H1 (cell line): ENCODE results near the gene LEMD1. TPM values are rescaled to one million over a fixed set of nuclear protein-coding genes. Genes with fewer than 3 reads are reported as not detected.
A peak's percentile ranks its signal among the peaks of the same experiment; 100 is the strongest.

ENCODE experiments used
- CTCF ChIA-PET: fragments of 300-600 bp; sonication (Branson Sonifier 250); formaldehyde crosslinking; loops from one replicate; lab custom pipeline; 2021; ENCODE audit not compliant: partially characterized antibody; lab: Charles Lee
- POLR2A ChIA-PET: fragments of 300-600 bp; sonication (Branson Sonifier 250); formaldehyde crosslinking; loops from one replicate; lab custom pipeline; 2021; ENCODE audit warnings: inconsistent platforms; ENCODE audit not compliant: partially characterized antibody; lab: Charles Lee
- DNase-seq, 2 experiments: peaks; one replicate each; pipeline versions ENCODE4 v3.0.0 to v3.0.0-alpha.2; 2010 to 2022; ENCODE audit warnings: low spot score in 2 of 2, low read depth in 1 of 2, mixed read lengths in 1 of 2
- FAIRE-seq: peaks from 2 replicates; lab custom pipeline; 2011; peaks lifted over from hg19 to GRCh38; lab: Jason Lieb, UNC
- H2AFZ ChIP-seq: 2 replicates; pipeline ENCODE4 v1.8.1; 2012; ENCODE audit warnings: low read length, inconsistent platforms
- H2AK5ac ChIP-seq: 2 replicates; pipeline ENCODE4 v1.6.1; 2013; ENCODE audit warnings: low read depth, low read length
- H2BK120ac ChIP-seq: replicated peaks from 2 replicates; pipeline ENCODE3; 2013; ENCODE audit warnings: low read depth, low read length, inconsistent platforms
- H2BK12ac ChIP-seq: 2 replicates; pipeline ENCODE4 v1.6.1; 2013; ENCODE audit warnings: low read depth, low read length
- H2BK15ac ChIP-seq: 2 replicates; pipeline ENCODE4 v1.6.1; 2013; ENCODE audit warnings: low read length
- H2BK20ac ChIP-seq: 2 replicates; pipeline ENCODE4 v1.6.1; 2013; ENCODE audit warnings: low read length
- H2BK5ac ChIP-seq: 2 replicates; pipeline ENCODE4 v1.6.1; 2013; ENCODE audit warnings: low read depth, low read length
- H3K14ac ChIP-seq: 2 replicates; pipeline ENCODE4 v1.6.1; 2013; ENCODE audit warnings: inconsistent platforms; ENCODE audit not compliant: insufficient read length
- H3K18ac ChIP-seq: 2 replicates; pipeline ENCODE4 v1.6.1; 2013; ENCODE audit warnings: low read length; ENCODE audit errors: extremely low read depth
- H3K23ac ChIP-seq: 2 replicates; pipeline ENCODE4 v1.6.1; 2013; ENCODE audit warnings: inconsistent platforms; ENCODE audit not compliant: insufficient read length
- H3K23me2 ChIP-seq: 2 replicates; pipeline ENCODE4 v1.6.1; 2013; ENCODE audit warnings: low read depth, low read length
- H3K27ac ChIP-seq: 2 replicates; pipeline ENCODE4 v1.6.1; 2011; ENCODE audit warnings: low read depth, low read length, inconsistent platforms
- H3K27me3 ChIP-seq, 4 experiments: replicated peaks in 1 of 4; 1 replicate in 1 of 4; 2 replicates in 3 of 4; pipeline versions ENCODE4 v1.6.1 to v1.8.1; 2011 to 2013; ENCODE audit warnings: low read length in 3 of 4, mild to moderate bottlenecking in 3 of 4, inconsistent platforms in 2 of 4, mixed read lengths in 2 of 4, moderate library complexity in 1 of 4; ENCODE audit not compliant: control insufficient read depth in 3 of 4, insufficient read depth in 3 of 4; ENCODE audit errors: extremely low read depth in 1 of 4
- H3K36me3 ChIP-seq, 4 experiments: 2 replicates each; pipeline versions ENCODE4 v1.6.1 to v1.8.1; 2011 to 2013; ENCODE audit warnings: mild to moderate bottlenecking in 4 of 4, low read length in 3 of 4, moderate library complexity in 2 of 4, control low read depth in 1 of 4, inconsistent platforms in 1 of 4; ENCODE audit not compliant: insufficient read depth in 4 of 4, control insufficient read depth in 2 of 4
- H3K4ac ChIP-seq: replicated peaks from 2 replicates; pipeline ENCODE3; 2013; ENCODE audit warnings: low read length, low read depth, mixed read lengths, inconsistent platforms; ENCODE audit not compliant: insufficient read length
- H3K4me1 ChIP-seq, 4 experiments: replicated peaks in 1 of 4; 1 replicate in 1 of 4; 2 replicates in 3 of 4; pipeline versions ENCODE4 v1.6.1 to v1.8.1; 2011 to 2013; ENCODE audit warnings: low read length in 3 of 4, inconsistent platforms in 2 of 4, mixed read lengths in 1 of 4; ENCODE audit not compliant: insufficient read depth in 4 of 4, control insufficient read depth in 3 of 4
- H3K4me2 ChIP-seq, 2 experiments: 2 replicates each; pipeline versions ENCODE4 v1.6.1 to v1.8.1; 2011 to 2013; ENCODE audit warnings: low read depth in 2 of 2, low read length in 2 of 2, control low read depth in 1 of 2, inconsistent platforms in 1 of 2, mild to moderate bottlenecking in 1 of 2; ENCODE audit not compliant: insufficient read depth in 1 of 2
- H3K4me3 ChIP-seq, 4 experiments: fragments of 200-600, 300-600 bp in 1 of 4; sonication (generic), shearing (Covaris generic), sonication (Bioruptor Twin) in 1 of 4; 2 replicates each; pipeline versions ENCODE4 v1.5.1 to v1.8.1; 2011 to 2016; ENCODE audit warnings: low read length in 4 of 4, low read depth in 3 of 4, control low read depth in 2 of 4, inconsistent platforms in 2 of 4, mild to moderate bottlenecking in 2 of 4, mixed read lengths in 1 of 4, moderate library complexity in 1 of 4; ENCODE audit not compliant: insufficient read depth in 2 of 4; ENCODE audit errors: extremely low read depth in 1 of 4
- H3K56ac ChIP-seq: replicated peaks from 2 replicates; pipeline ENCODE3; 2013; ENCODE audit warnings: low read depth, mild to moderate bottlenecking, mixed read lengths, low read length, inconsistent platforms; ENCODE audit not compliant: insufficient read length
- H3K79me1 ChIP-seq: 2 replicates; pipeline ENCODE4 v1.6.1; 2013; ENCODE audit warnings: low read depth, low read length, control low read depth
- H3K79me2 ChIP-seq, 2 experiments: 2 replicates each; pipeline versions ENCODE4 v1.6.1 to v1.8.1; 2012 to 2013; ENCODE audit warnings: low read length in 2 of 2, mild to moderate bottlenecking in 2 of 2, inconsistent platforms in 1 of 2; ENCODE audit not compliant: insufficient read depth in 2 of 2, control insufficient read depth in 1 of 2
- H3K9ac ChIP-seq, 4 experiments: replicated peaks in 1 of 4; 1 replicate in 1 of 4; 2 replicates in 3 of 4; pipeline versions ENCODE4 v1.6.1 to v1.8.1; 2011 to 2013; ENCODE audit warnings: low read depth in 3 of 4, low read length in 3 of 4, control low read depth in 2 of 4, mild to moderate bottlenecking in 2 of 4, moderate library complexity in 2 of 4, inconsistent platforms in 1 of 4; ENCODE audit errors: extremely low read depth in 1 of 4
- H3K9me3 ChIP-seq, 2 experiments: 2 replicates each; pipeline versions ENCODE4 v1.6.1 to v1.8.1; 2012 to 2013; ENCODE audit warnings: mild to moderate bottlenecking in 2 of 2, moderate library complexity in 2 of 2, control low read depth in 1 of 2, inconsistent platforms in 1 of 2, low read depth in 1 of 2, low read length in 1 of 2, mixed read lengths in 1 of 2; ENCODE audit not compliant: insufficient read depth in 2 of 2
- H4K20me1 ChIP-seq, 2 experiments: replicated peaks in 1 of 2; 2 replicates each; pipeline versions ENCODE3 to v1.8.1; 2011 to 2013; ENCODE audit warnings: inconsistent platforms in 2 of 2, low read length in 2 of 2, mild to moderate bottlenecking in 1 of 2; ENCODE audit not compliant: insufficient read depth in 2 of 2, control insufficient read depth in 1 of 2
- H4K5ac ChIP-seq: 2 replicates; pipeline ENCODE4 v1.6.1; 2013; ENCODE audit warnings: low read length, low read depth, mixed read lengths, inconsistent platforms; ENCODE audit not compliant: insufficient read length
- H4K8ac ChIP-seq: 2 replicates; pipeline ENCODE4 v1.8.0; 2013; ENCODE audit warnings: mild to moderate bottlenecking, moderate library complexity, low read length, inconsistent platforms; ENCODE audit not compliant: insufficient read depth; ENCODE audit errors: extremely low read depth
- H4K91ac ChIP-seq: replicated peaks from 2 replicates; pipeline ENCODE3; 2013; ENCODE audit warnings: low read length, mixed read lengths, inconsistent platforms; ENCODE audit not compliant: insufficient read length
- CTCF ChIP-seq, 3 experiments: IDR thresholded peaks; 1 replicate in 2 of 3; 2 replicates in 1 of 3; pipeline versions ENCODE4 v1.5.1 to v1.6.1; 2011; ENCODE audit warnings: low read length in 3 of 3, mild to moderate bottlenecking in 3 of 3, inconsistent platforms in 2 of 3, low read depth in 1 of 3, moderate library complexity in 1 of 3; ENCODE audit not compliant: insufficient read depth in 1 of 3; ENCODE audit errors: control extremely low read depth in 1 of 3
- RAD21 ChIP-seq, 2 experiments: IDR thresholded peaks in 1 of 2; conservative IDR thresholded peaks in 1 of 2; 2 replicates each; pipeline ENCODE4 v1.6.1; 2011; ENCODE audit warnings: low read depth in 2 of 2, low read length in 2 of 2, improper control_type of control experiment in 1 of 2, inconsistent platforms in 1 of 2, mild to moderate bottlenecking in 1 of 2, moderate library complexity in 1 of 2
- RFX5 ChIP-seq: IDR thresholded peaks from 2 replicates; pipeline ENCODE4 v1.6.1; 2011; ENCODE audit warnings: low read depth, low read length, improper control_type of control experiment, borderline replicate concordance
- WGBS, 2 experiments: shearing (Covaris generic) in 1 of 2; methylation state at CpG; one replicate each; pipeline versions ENCODE4 v1.1.6 to v1.1.7; 2013 to 2015; ENCODE audit warnings: low lambda C conversion rate in 2 of 2, mixed read lengths in 2 of 2, inconsistent platforms in 1 of 2, low coverage in 1 of 2, missing lambda C conversion rate in 1 of 2; ENCODE audit not compliant: insufficient replicate concordance in 2 of 2, insufficient coverage in 1 of 2, insufficient read length in 1 of 2; ENCODE audit errors: extremely low coverage in 1 of 2, missing lambda C conversion rate in 1 of 2; 5-methylcytosine and 5-hydroxymethylcytosine counted together
- polyA plus RNA-seq, 7 experiments: library from polyadenylated mRNA; depleted of rRNA in 3 of 7; stranded (reverse) in 5 of 7; unstranded in 2 of 7; fragments of >200 nt in 5 of 7; fragments of 200-250 nt in 2 of 7; gene quantifications; 1 replicate in 5 of 7; 2 replicates in 1 of 7; 4 replicates in 1 of 7; pipeline versions ENCODE4 v1.2.1 to v1.2.3, GENCODE V29; 2011 to 2013; ENCODE audit warnings: missing spikeins in 2 of 7, mixed read lengths in 2 of 7
- total RNA-seq: library from RNA; stranded (reverse); fragmentation: NEBNext Ultra II Directional; extraction: Animal tissue kit (Norgen Biotek cat#: 25700); gene quantifications from 2 replicates; pipeline ENCODE4 v1.2.1, GENCODE V29; 2021

LEMD1 gene
- total and polyA plus RNA-seq, 2 of the 8 experiments (the other 6 are each of a cell fraction or from before 2014, with no cell fraction given) = 10.0 to 10.5 TPM

- Histone ChIP-seq H3K79me2 (no peaks in the 10 kb centered on the region), H3K18ac (no peak overlapping the region), H2AFZ (no peak overlapping the region), H3K56ac (no peak overlapping the region), H3K36me3 (no peaks in the 10 kb centered on the region), H3K23me2 (no peaks in the 10 kb centered on the region), H3K27ac (no peak overlapping the region), H2BK20ac (no peak overlapping the region; the same call in 1 of the 2 replicates), H4K8ac (no peak overlapping the region), H3K79me1 (no peaks in the 10 kb centered on the region), H3K27me3 (no peaks in the 10 kb centered on the region), H4K5ac (no peak overlapping the region), H3K23ac (no peak overlapping the region), H4K91ac (no peak overlapping the region), H3K4ac (no peak overlapping the region), H4K20me1 (no peaks in the 10 kb centered on the region), H3K14ac (no peak overlapping the region), H2BK5ac (0 out of 2 replicates have a peak overlapping the region, but pooled peaks have one; percentile 31), H2BK15ac (0 out of 2 replicates have a peak overlapping the region, but pooled peaks have one; percentile 4), H3K4me3 (no peak overlapping the region), H3K9me3 (no peaks in the 10 kb centered on the region), H3K4me2 (no peak overlapping the region), H2AK5ac (no peak overlapping the region), H2BK12ac (no peak overlapping the region), H3K4me1 (peaks cover 22 to 46% (median 30%) of the 10 kb centered on the region in 4 experiments), H2BK120ac (peak overlapping the region; percentile 1)
- FAIRE-seq (peak; percentile 83), DNase-seq (peak in 1 of 2 experiments; percentile 69)
- 47% methylated on average over 5 of the region's 5 CpGs; no CpG with 5 or more reads in 1 of the 2 experiments for WGBS, 2 experiments
- ChIA-PET POLR2A (interaction anchor here (0.6 to 1.5 kb wide), 5 partner anchors 9 to 293 kb away, joined by 3 to 4 read pairs (median 4); no protein-coding TSS in a partner anchor), CTCF (interaction anchor here (0.6 to 67.1 kb wide), 62 partner anchors 9 to 277 kb away, joined by 3 to 2424 read pairs (median 4); partner anchors contain the start of genes BLACAT1, CDK18, NUAK2 and TMCC2)
- no peak for TF ChIP-seq RFX5
- peak in 2 of 3 experiments; percentile 75 to 84; a peak in 3 of 4 replicates for TF ChIP-seq CTCF (IDR thresholded peaks at IDR 0.05; ENCODE audit: control extremely low read depth in 1 of 3, insufficient read depth in 1 of 3, low read depth in 1 of 3, low read length in 3 of 3)
- peak; percentile 56 to 66 for TF ChIP-seq RAD21 (IDR thresholded peaks at IDR 0.05 in 1 of 2, conservative IDR thresholded peaks at IDR 0.05 in 1 of 2; ENCODE audit: low read depth in 2 of 2, low read length in 2 of 2)
- TF ChIP-seq, all 59 proteins: peak for 2
- no peak overlapping the region for H3K9ac ChIP-seq
Measured at GRCh38 chr1:205354259-205355074, 67.4 kb downstream of the LEMD1 start.
